H9 (cell line): Measurements from ENCODE around the gene SGCB. TPM values are rescaled to one million over a fixed set of nuclear protein-coding genes. Genes with fewer than 3 reads are reported as not detected.

Experiments
- DNase-seq: peaks from one replicate; pipeline ENCODE4 v3.0.0-alpha.2; 2017
- H2AFZ ChIP-seq: one replicate; pipeline ENCODE4 v1.6.1; 2013; ENCODE audit warnings: mild to moderate bottlenecking, low read length, control low read depth, moderate library complexity
- H2AK5ac ChIP-seq: 2 replicates; pipeline ENCODE4 v1.6.1; 2013; ENCODE audit warnings: low read length, control low read depth, mixed read lengths; ENCODE audit not compliant: insufficient read length
- H2BK120ac ChIP-seq: one replicate; pipeline ENCODE4 v1.6.1; 2013; ENCODE audit warnings: low read depth, mild to moderate bottlenecking, low read length, control low read depth, inconsistent platforms; ENCODE audit not compliant: poor library complexity, severe bottlenecking
- H2BK12ac ChIP-seq: 2 replicates; pipeline ENCODE4 v1.6.1; 2013; ENCODE audit warnings: low read length, control low read depth, mixed read lengths, low read depth; ENCODE audit not compliant: insufficient read length
- H2BK15ac ChIP-seq: 2 replicates; pipeline ENCODE4 v1.6.1; 2013; ENCODE audit warnings: low read depth, low read length, control low read depth
- H2BK20ac ChIP-seq: one replicate; pipeline ENCODE4 v1.6.1; 2013; ENCODE audit warnings: low read depth, mild to moderate bottlenecking, low read length, control low read depth, inconsistent platforms; ENCODE audit not compliant: poor library complexity, severe bottlenecking
- H2BK5ac ChIP-seq: 2 replicates; pipeline ENCODE4 v1.6.1; 2013; ENCODE audit warnings: low read length, control low read depth, mixed read lengths; ENCODE audit not compliant: insufficient read length
- H3K14ac ChIP-seq: 2 replicates; pipeline ENCODE4 v1.6.1; 2013; ENCODE audit warnings: low read length, control low read depth; ENCODE audit not compliant: insufficient read depth
- H3K18ac ChIP-seq: 2 replicates; pipeline ENCODE4 v1.6.1; 2013; ENCODE audit warnings: low read depth, mild to moderate bottlenecking, mixed read lengths, low read length, control low read depth; ENCODE audit not compliant: insufficient read length
- H3K23ac ChIP-seq: 2 replicates; pipeline ENCODE4 v1.6.1; 2013; ENCODE audit warnings: low read length, control low read depth, mixed read lengths, low read depth; ENCODE audit not compliant: insufficient read length
- H3K23me2 ChIP-seq: 2 replicates; pipeline ENCODE4 v1.6.1; 2013; ENCODE audit warnings: low read depth, mild to moderate bottlenecking, mixed read lengths, low read length, control low read depth; ENCODE audit not compliant: insufficient read length, poor library complexity, severe bottlenecking
- H3K27ac ChIP-seq: 2 replicates; pipeline ENCODE4 v1.5.1; 2013; ENCODE audit warnings: low read length, control low read depth, mixed read lengths, low read depth; ENCODE audit not compliant: insufficient read length
- H3K27me3 ChIP-seq: 2 replicates; pipeline ENCODE4 v1.6.1; 2013; ENCODE audit warnings: low read length, control low read depth, inconsistent platforms; ENCODE audit not compliant: insufficient read depth
- H3K4ac ChIP-seq: 2 replicates; pipeline ENCODE4 v1.6.1; 2013; ENCODE audit warnings: low read depth, mild to moderate bottlenecking, control low read depth, inconsistent platforms, low read length, moderate library complexity
- H3K4me1 ChIP-seq: 2 replicates; pipeline ENCODE4 v1.6.1; 2013; ENCODE audit warnings: low read length, control low read depth, inconsistent platforms; ENCODE audit not compliant: insufficient read depth
- H3K4me2 ChIP-seq: 2 replicates; pipeline ENCODE4 v1.6.1; 2013; ENCODE audit warnings: low read length, control low read depth, mixed read lengths; ENCODE audit not compliant: insufficient read length, insufficient read depth
- H3K56ac ChIP-seq: 2 replicates; pipeline ENCODE4 v1.6.1; 2013; ENCODE audit warnings: low read depth, mild to moderate bottlenecking, mixed read lengths, low read length, control low read depth; ENCODE audit not compliant: insufficient read length
- H3K79me1 ChIP-seq: 2 replicates; pipeline ENCODE4 v1.6.1; 2013; ENCODE audit warnings: low read depth, mild to moderate bottlenecking, moderate library complexity, low read length, control low read depth, inconsistent platforms; ENCODE audit not compliant: insufficient read depth, poor library complexity, severe bottlenecking
- H3K79me2 ChIP-seq: 2 replicates; pipeline ENCODE4 v1.6.1; 2013; ENCODE audit warnings: low read length, control low read depth, inconsistent platforms; ENCODE audit not compliant: insufficient read depth
- H3K9ac ChIP-seq: 2 replicates; pipeline ENCODE4 v1.6.1; 2013; ENCODE audit warnings: low read length, control low read depth, mixed read lengths; ENCODE audit not compliant: insufficient read length; ENCODE audit errors: extremely low read depth
- H3K9me3 ChIP-seq: one replicate; pipeline ENCODE4 v1.6.1; 2013; ENCODE audit warnings: low read depth, low read length, inconsistent platforms; ENCODE audit not compliant: control insufficient read depth
- H3T11ph ChIP-seq: one replicate; pipeline ENCODE4 v1.6.1; 2013; ENCODE audit warnings: mild to moderate bottlenecking, low read length, control low read depth, inconsistent platforms
- H4K20me1 ChIP-seq: one replicate; pipeline ENCODE4 v1.6.1; 2013; ENCODE audit not compliant: control insufficient read depth, insufficient read length, insufficient read depth
- H4K5ac ChIP-seq: 2 replicates; pipeline ENCODE4 v1.6.1; 2013; ENCODE audit warnings: low read depth, mild to moderate bottlenecking, mixed read lengths, low read length, control low read depth; ENCODE audit not compliant: insufficient read length
- H4K8ac ChIP-seq: replicated peaks from 2 replicates; pipeline ENCODE4 v1.6.1; 2013; ENCODE audit warnings: low read length, control low read depth, mixed read lengths, low read depth; ENCODE audit not compliant: insufficient read length
- H4K91ac ChIP-seq: 2 replicates; pipeline ENCODE4 v1.6.1; 2013; ENCODE audit warnings: low read depth, mild to moderate bottlenecking, moderate library complexity, mixed read lengths, low read length, control low read depth; ENCODE audit not compliant: insufficient read length
- H3K27ac Mint-ChIP-seq, 3 experiments: 2 replicates in 2 of 3; 3 replicates in 1 of 3; pipeline ENCODE4 v1.8.0; 2020 to 2021; ENCODE audit warnings: mixed read lengths in 3 of 3, mild to moderate bottlenecking in 1 of 3, moderate library complexity in 1 of 3
- H3K27me3 Mint-ChIP-seq: 2 replicates; pipeline ENCODE4 v1.8.0; 2021; ENCODE audit warnings: low read depth, mild to moderate bottlenecking, moderate library complexity, mixed read lengths
- H3K36me3 Mint-ChIP-seq, 3 experiments: 2 replicates in 2 of 3; 3 replicates in 1 of 3; pipeline ENCODE4 v1.8.0; 2020 to 2021; ENCODE audit warnings: low read depth in 3 of 3, mixed read lengths in 3 of 3; ENCODE audit not compliant: insufficient read depth in 1 of 3
- H3K4me1 Mint-ChIP-seq, 2 experiments: 2 replicates each; pipeline ENCODE4 v1.8.0; 2020; ENCODE audit warnings: mixed read lengths in 2 of 2
- H3K4me3 Mint-ChIP-seq, 2 experiments: 2 replicates in 1 of 2; 3 replicates in 1 of 2; pipeline ENCODE4 v1.8.0; 2020 to 2021; ENCODE audit warnings: mild to moderate bottlenecking in 2 of 2, mixed read lengths in 2 of 2, moderate library complexity in 1 of 2
- H3K9me3 Mint-ChIP-seq, 2 experiments: 2 replicates in 1 of 2; 3 replicates in 1 of 2; pipeline ENCODE4 v1.8.0; 2020; ENCODE audit warnings: mild to moderate bottlenecking in 2 of 2, mixed read lengths in 2 of 2, moderate library complexity in 1 of 2
- CTCF ChIP-seq: fragments of 200-600 bp; sonication (generic); conservative IDR thresholded peaks from 3 replicates; pipeline ENCODE4 v1.8.0; 2021; ENCODE audit warnings: antibody characterized with exemption, mild to moderate bottlenecking
- WGBS: extraction: QIAGEN DNeasy Blood & Tissue Kit; methylation state at CpG from one replicate; pipeline ENCODE4 v1.1.7; 2013; ENCODE audit warnings: missing lambda C conversion rate, low lambda C conversion rate, mixed read lengths; ENCODE audit not compliant: insufficient read length; ENCODE audit errors: extremely low coverage; 5-methylcytosine and 5-hydroxymethylcytosine counted together
- total RNA-seq: library from RNA; stranded (reverse); gene quantifications from 2 replicates; pipeline ENCODE4 v1.2.1, GENCODE V29; 2021

The SGCB gene
- total RNA-seq, 1 experiment from 2014 or later, result 32.3 TPM

GRCh38 chr4:51995647-51996220, 42.4 kb downstream of the SGCB start:
- H3K4me3 Mint-ChIP-seq, result no peak overlapping the region
- no peak overlapping the region for H3K27ac ChIP-seq
- no peak for DNase-seq
- no peak overlapping the region for H3T11ph ChIP-seq
- no peak overlapping the region for H4K8ac ChIP-seq
- H3K14ac ChIP-seq, result no peak overlapping the region
- no peaks in the 10 kb centered on the region for H3K27me3 ChIP-seq
- no peak overlapping the region for H2BK15ac ChIP-seq
- TF ChIP-seq CTCF, result no peak
- H3K4me2 ChIP-seq, result no peak overlapping the region
- WGBS, result no CpG with 5 or more reads among the region's 20 CpGs
- H3K9ac ChIP-seq, result no peak overlapping the region
- no peaks in the 10 kb centered on the region for H3K79me2 ChIP-seq
- no peak overlapping the region for H3K18ac ChIP-seq
- H3K4me1 Mint-ChIP-seq, result peaks cover 12 to 13% of the 10 kb centered on the region in 2 experiments
- H3K4ac ChIP-seq, result no peak overlapping the region
- no peak overlapping the region for H3K23ac ChIP-seq
- peaks cover 4 to 19% of the 10 kb centered on the region in 2 experiments for H3K9me3 Mint-ChIP-seq
- no peak overlapping the region for H2BK120ac ChIP-seq
- H3K79me1 ChIP-seq, result no peaks in the 10 kb centered on the region
- H3K23me2 ChIP-seq, result no peaks in the 10 kb centered on the region
- H4K5ac ChIP-seq, result no peak overlapping the region
- no peak overlapping the region for H2BK12ac ChIP-seq
- H3K4me1 ChIP-seq, result no peaks in the 10 kb centered on the region
- H3K27me3 Mint-ChIP-seq, result peaks cover under 1% of the 10 kb centered on the region; the same call in 1 of the 2 replicates
- H3K27ac Mint-ChIP-seq, result no peak overlapping the region
- no peak overlapping the region for H2BK5ac ChIP-seq
- H2AK5ac ChIP-seq, result no peak overlapping the region
- H2AFZ ChIP-seq, result no peak overlapping the region
- H3K9me3 ChIP-seq, result peaks cover 3% of the 10 kb centered on the region
- H3K56ac ChIP-seq, result no peak overlapping the region
- H3K36me3 Mint-ChIP-seq, result peaks cover 1 to 2% (median 1%) of the 10 kb centered on the region in 3 experiments; a peak in 4 of 7 replicates
- H4K20me1 ChIP-seq, result no peaks in the 10 kb centered on the region
- H2BK20ac ChIP-seq, result no peak overlapping the region
- no peak overlapping the region for H4K91ac ChIP-seq

Other genes starting within 250 kb of the SGCB start
- 44.5 and 46.7 TPM in 2 replicates for gene DCUN1D4, start 195.1 kb downstream of the SGCB start, total RNA-seq
- 0.09 TPM in 1 of 2 replicates, not detected in the other for gene LRRC66, start 17.9 kb downstream of the SGCB start, total RNA-seq
- gene SPATA18, start 13.0 kb upstream of the SGCB start, total RNA-seq, result 3.9 and 5.5 TPM in 2 replicates